K562 (cell line): ENCODE results near the gene DEDD. TPM values are rescaled to one million over a fixed set of nuclear protein-coding genes. Genes with fewer than 3 reads are reported as not detected.

Source experiments
- COPS2 ChIP-seq: fragments of 450-650 bp; conservative IDR thresholded peaks from 2 replicates; pipeline ENCODE4 v1.6.1; 2016; ENCODE audit warnings: mild to moderate bottlenecking, moderate library complexity
- KDM2B ChIP-seq: fragments of 250-450 bp; sonication (Bioruptor Pico); IDR thresholded peaks from 2 replicates; pipeline ENCODE4 v1.8.0; 2021; ENCODE audit warnings: mild to moderate bottlenecking, moderate library complexity
- NBN ChIP-seq: fragments of 450-650 bp; IDR thresholded peaks from 2 replicates; pipeline ENCODE4 v1.6.1; 2016; ENCODE audit warnings: low read depth, mild to moderate bottlenecking
- NR1H2 ChIP-seq: sonication (generic); formaldehyde crosslinking; IDR thresholded peaks from 2 replicates; pipeline ENCODE4 v1.4.0; 2020; ENCODE audit warnings: mild to moderate bottlenecking, missing genetic modification reagents
- PHF8 ChIP-seq: fragments of 200-600 bp; sonication (generic); IDR thresholded peaks from 2 replicates; pipeline ENCODE4 v1.6.1; 2012; ENCODE audit warnings: mixed run types, mild to moderate bottlenecking, inconsistent platforms, low read length, moderate library complexity, borderline replicate concordance
- POLR2AphosphoS2 ChIP-seq: IDR thresholded peaks from 2 replicates; pipeline ENCODE4 v1.6.1; 2012; ENCODE audit warnings: low read length, improper control_type of control experiment
- RB1 ChIP-seq: fragments of 450-650 bp; IDR thresholded peaks from 2 replicates; pipeline ENCODE4 v1.6.1; 2017; ENCODE audit warnings: low read depth, mild to moderate bottlenecking
- SIN3A ChIP-seq, 2 experiments: fragments of 150-350 bp in 1 of 2; IDR thresholded peaks; 2 replicates each; pipeline ENCODE4 v1.6.1; 2011 to 2016; ENCODE audit warnings: borderline replicate concordance in 2 of 2, low read depth in 2 of 2, low read length in 2 of 2, mild to moderate bottlenecking in 2 of 2, moderate library complexity in 2 of 2; ENCODE audit not compliant: control insufficient read depth in 1 of 2
- TAF7 ChIP-seq: fragments of 450-650 bp; IDR thresholded peaks from 2 replicates; pipeline ENCODE4 v1.6.1; 2016; ENCODE audit warnings: missing genetic modification characterization, missing compliant biosample characterization
- ZBTB7A ChIP-seq: IDR thresholded peaks from 2 replicates; pipeline ENCODE4 v1.6.1; 2011; ENCODE audit warnings: low read depth, mild to moderate bottlenecking, low read length, moderate library complexity, borderline replicate concordance; ENCODE audit not compliant: control insufficient read depth
- ZNF224 ChIP-seq: sonication (generic); formaldehyde crosslinking; IDR thresholded peaks from 2 replicates; pipeline ENCODE4 v1.8.0; 2022; ENCODE audit warnings: mild to moderate bottlenecking, missing genetic modification reagents
- ZNF274 ChIP-seq: IDR thresholded peaks from 2 replicates; pipeline ENCODE4 v1.6.1; 2011; ENCODE audit warnings: low read depth, mild to moderate bottlenecking, low read length, moderate library complexity, borderline replicate concordance
- ZNF583 ChIP-seq: fragments of 250-450 bp; sonication (Bioruptor Pico); IDR thresholded peaks from 2 replicates; pipeline ENCODE4 v1.4.0; 2020
- ZNF717 ChIP-seq: fragments of 250-450 bp; sonication (Bioruptor Pico); IDR thresholded peaks from 2 replicates; pipeline ENCODE4 v1.5.0; 2021
- ZNF75A ChIP-seq: fragments of 450-650 bp; formaldehyde crosslinking; IDR thresholded peaks from 2 replicates; pipeline ENCODE4 v1.4.0; 2020; ENCODE audit warnings: mild to moderate bottlenecking
- ZNF76 ChIP-seq: fragments of 250-450 bp; sonication (Bioruptor Pico); IDR thresholded peaks from 2 replicates; pipeline ENCODE4 v1.4.0; 2020; ENCODE audit warnings: mild to moderate bottlenecking, moderate library complexity, borderline replicate concordance
- polyA plus RNA-seq, 8 experiments: library from polyadenylated mRNA; depleted of rRNA in 4 of 8; stranded (reverse) in 5 of 8; unstranded in 3 of 8; fragments of >200 nt; fragmentation: Nextera tagmentation in 2 of 8; fragmentation: Illumina TruSeq in 1 of 8; extraction: Ambion mirVana in 2 of 8; extraction: Trizol in 1 of 8; gene quantifications; 2 replicates each; pipeline versions ENCODE4 v1.2.1 to v1.2.3, GENCODE V29; 2011 to 2014; ENCODE audit warnings: inconsistent platforms in 1 of 8, missing spikeins in 1 of 8
- total RNA-seq, 7 experiments: library from RNA; depleted of rRNA in 6 of 7; stranded (reverse); fragments of >200 nt in 6 of 7; fragmentation: Illumina TruSeq in 2 of 7; extraction: Trizol in 2 of 7; gene quantifications; 2 replicates each; pipeline versions ENCODE4 v1.2.1 to v1.2.3, GENCODE V29; 2011 to 2021; ENCODE audit warnings: low replicate concordance in 1 of 7
- TF ChIP-seq, protein P1 (sequence below): fragments of 450-650 bp; IDR thresholded peaks from 2 replicates; pipeline ENCODE4 v1.7.1; 2018; ENCODE audit warnings: mild to moderate bottlenecking, low read depth; ENCODE audit not compliant: partially characterized antibody
- TF ChIP-seq, protein P2 (sequence below): fragments of 150-350 bp; conservative IDR thresholded peaks from 2 replicates; pipeline ENCODE4 v1.6.1; 2014; ENCODE audit warnings: low read length
- TF ChIP-seq, protein P3 (sequence below): sonication (generic); formaldehyde crosslinking; IDR thresholded peaks from 2 replicates; pipeline ENCODE4 v1.8.0; 2022; ENCODE audit warnings: mild to moderate bottlenecking, missing genetic modification reagents
- TF ChIP-seq, protein P4 (sequence below): sonication (generic); formaldehyde crosslinking; IDR thresholded peaks from 2 replicates; pipeline ENCODE4 v1.9.0; 2022; ENCODE audit warnings: mild to moderate bottlenecking, missing genetic modification reagents

The DEDD gene
- total and polyA plus RNA-seq, 9 of the 15 experiments (the other 6 are each of a cell fraction or from before 2014, with no cell fraction given) = 11.6 to 41.0 (median 16.8) TPM

DNA sequence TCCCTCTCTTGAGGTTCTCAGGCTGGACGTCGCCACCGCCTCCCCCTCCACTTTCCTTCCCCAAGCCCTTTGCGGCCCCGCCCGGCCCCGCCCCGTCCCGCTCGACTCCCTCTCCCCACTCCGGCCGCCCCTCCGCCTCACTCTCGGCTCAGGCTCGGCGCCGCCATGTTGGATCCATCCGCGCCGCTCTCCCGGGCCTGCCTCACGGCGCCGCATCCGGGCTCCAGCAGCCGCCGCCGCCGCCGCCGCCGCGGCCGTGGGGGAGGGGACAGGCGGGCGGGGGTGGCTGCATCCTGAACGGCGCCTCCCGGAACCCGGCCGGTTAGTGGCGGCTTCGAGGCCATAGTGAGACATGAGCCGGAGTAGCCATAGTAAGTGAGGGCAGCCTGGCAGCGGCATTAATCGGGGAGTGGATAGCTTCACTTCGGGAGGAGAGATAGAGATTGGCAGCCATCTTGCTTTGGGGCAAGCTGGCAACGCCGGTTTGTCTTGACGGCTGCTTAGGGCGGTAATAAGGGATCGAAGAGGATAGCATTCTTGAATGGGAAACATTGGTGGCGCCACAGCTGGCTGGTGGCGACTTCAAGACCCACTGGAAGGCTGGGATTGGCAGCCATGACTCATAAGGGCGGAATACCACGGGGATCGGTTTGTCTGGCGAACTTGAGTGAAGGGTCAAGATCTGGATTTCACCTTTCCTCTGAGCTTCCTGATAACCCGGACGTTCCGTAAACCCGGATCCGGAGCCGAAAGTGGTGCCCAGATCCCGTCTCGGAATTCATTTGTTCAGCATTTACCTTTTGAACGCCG, at the start of gene DEDD (continued):
- TF ChIP-seq, protein P1, sequence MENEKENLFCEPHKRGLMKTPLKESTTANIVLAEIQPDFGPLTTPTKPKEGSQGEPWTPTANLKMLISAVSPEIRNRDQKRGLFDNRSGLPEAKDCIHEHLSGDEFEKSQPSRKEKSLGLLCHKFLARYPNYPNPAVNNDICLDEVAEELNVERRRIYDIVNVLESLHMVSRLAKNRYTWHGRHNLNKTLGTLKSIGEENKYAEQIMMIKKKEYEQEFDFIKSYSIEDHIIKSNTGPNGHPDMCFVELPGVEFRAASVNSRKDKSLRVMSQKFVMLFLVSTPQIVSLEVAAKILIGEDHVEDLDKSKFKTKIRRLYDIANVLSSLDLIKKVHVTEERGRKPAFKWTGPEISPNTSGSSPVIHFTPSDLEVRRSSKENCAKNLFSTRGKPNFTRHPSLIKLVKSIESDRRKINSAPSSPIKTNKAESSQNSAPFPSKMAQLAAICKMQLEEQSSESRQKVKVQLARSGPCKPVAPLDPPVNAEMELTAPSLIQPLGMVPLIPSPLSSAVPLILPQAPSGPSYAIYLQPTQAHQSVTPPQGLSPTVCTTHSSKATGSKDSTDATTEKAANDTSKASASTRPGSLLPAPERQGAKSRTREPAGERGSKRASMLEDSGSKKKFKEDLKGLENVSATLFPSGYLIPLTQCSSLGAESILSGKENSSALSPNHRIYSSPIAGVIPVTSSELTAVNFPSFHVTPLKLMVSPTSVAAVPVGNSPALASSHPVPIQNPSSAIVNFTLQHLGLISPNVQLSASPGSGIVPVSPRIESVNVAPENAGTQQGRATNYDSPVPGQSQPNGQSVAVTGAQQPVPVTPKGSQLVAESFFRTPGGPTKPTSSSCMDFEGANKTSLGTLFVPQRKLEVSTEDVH = peak; percentile 50
- no peak for TF ChIP-seq KDM2B (CRISPR knock-in tag)
- 0 out of 2 replicates have a peak, but pooled peaks have one; percentile 33 for TF ChIP-seq ZNF583
- no peak for TF ChIP-seq ZNF76 (CRISPR knock-in tag)
- no peak for TF ChIP-seq NR1H2 (CRISPR knock-in tag)
- no peak for TF ChIP-seq ZNF75A (CRISPR knock-in tag)
- TF ChIP-seq ZNF717 (CRISPR knock-in tag) = no peak
- TF ChIP-seq ZNF274 = no peak
- TF ChIP-seq POLR2AphosphoS2 = no peak
- TF ChIP-seq PHF8 = peak; percentile 52
- TF ChIP-seq RB1 = peak; percentile 90
- TF ChIP-seq, protein P2, sequence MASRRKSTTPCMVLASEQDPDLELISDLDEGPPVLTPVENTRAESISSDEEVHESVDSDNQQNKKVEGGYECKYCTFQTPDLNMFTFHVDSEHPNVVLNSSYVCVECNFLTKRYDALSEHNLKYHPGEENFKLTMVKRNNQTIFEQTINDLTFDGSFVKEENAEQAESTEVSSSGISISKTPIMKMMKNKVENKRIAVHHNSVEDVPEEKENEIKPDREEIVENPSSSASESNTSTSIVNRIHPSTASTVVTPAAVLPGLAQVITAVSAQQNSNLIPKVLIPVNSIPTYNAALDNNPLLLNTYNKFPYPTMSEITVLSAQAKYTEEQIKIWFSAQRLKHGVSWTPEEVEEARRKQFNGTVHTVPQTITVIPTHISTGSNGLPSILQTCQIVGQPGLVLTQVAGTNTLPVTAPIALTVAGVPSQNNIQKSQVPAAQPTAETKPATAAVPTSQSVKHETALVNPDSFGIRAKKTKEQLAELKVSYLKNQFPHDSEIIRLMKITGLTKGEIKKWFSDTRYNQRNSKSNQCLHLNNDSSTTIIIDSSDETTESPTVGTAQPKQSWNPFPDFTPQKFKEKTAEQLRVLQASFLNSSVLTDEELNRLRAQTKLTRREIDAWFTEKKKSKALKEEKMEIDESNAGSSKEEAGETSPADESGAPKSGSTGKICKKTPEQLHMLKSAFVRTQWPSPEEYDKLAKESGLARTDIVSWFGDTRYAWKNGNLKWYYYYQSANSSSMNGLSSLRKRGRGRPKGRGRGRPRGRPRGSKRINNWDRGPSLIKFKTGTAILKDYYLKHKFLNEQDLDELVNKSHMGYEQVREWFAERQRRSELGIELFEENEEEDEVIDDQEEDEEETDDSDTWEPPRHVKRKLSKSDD = no peak
- TF ChIP-seq, protein P3, sequence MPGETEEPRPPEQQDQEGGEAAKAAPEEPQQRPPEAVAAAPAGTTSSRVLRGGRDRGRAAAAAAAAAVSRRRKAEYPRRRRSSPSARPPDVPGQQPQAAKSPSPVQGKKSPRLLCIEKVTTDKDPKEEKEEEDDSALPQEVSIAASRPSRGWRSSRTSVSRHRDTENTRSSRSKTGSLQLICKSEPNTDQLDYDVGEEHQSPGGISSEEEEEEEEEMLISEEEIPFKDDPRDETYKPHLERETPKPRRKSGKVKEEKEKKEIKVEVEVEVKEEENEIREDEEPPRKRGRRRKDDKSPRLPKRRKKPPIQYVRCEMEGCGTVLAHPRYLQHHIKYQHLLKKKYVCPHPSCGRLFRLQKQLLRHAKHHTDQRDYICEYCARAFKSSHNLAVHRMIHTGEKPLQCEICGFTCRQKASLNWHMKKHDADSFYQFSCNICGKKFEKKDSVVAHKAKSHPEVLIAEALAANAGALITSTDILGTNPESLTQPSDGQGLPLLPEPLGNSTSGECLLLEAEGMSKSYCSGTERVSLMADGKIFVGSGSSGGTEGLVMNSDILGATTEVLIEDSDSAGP = no peak
- no peak for TF ChIP-seq COPS2
- TF ChIP-seq NBN = no peak; the same call in 1 of the 2 replicates
- TF ChIP-seq, protein P4, sequence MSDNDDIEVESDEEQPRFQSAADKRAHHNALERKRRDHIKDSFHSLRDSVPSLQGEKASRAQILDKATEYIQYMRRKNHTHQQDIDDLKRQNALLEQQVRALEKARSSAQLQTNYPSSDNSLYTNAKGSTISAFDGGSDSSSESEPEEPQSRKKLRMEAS (CRISPR knock-in tag) = no peak
- TF ChIP-seq SIN3A (IDR thresholded peaks at IDR 0.05; ENCODE audit: borderline replicate concordance in 2 of 2, control insufficient read depth in 1 of 2, low read depth in 2 of 2, low read length in 2 of 2) = no peak; a peak in 1 of 4 replicates
- no peak for TF ChIP-seq ZNF224
- TF ChIP-seq TAF7 = no peak
- TF ChIP-seq ZBTB7A = no peak
